GM21717 (cell line): ENCODE data around the gene ACRBP.
"Not testable (repeated sequence)": the region's sequence is repeated elsewhere in the genome, so short reads cannot be mapped to it uniquely, and the experiment has no call there.

Source experiments
- ATAC-seq: cut with Tn5 transposase; IDR thresholded peaks from one replicate; pipeline ENCODE4 v1.9.1; 2021; ENCODE audit warnings: mild to moderate bottlenecking, moderate library complexity; ENCODE audit not compliant: unreplicated experiment

The ACRBP gene

GRCh38 chr12:6618483-6619225 lies 28.6 kb downstream of the ACRBP start:
- no peak for ATAC-seq

DNA sequence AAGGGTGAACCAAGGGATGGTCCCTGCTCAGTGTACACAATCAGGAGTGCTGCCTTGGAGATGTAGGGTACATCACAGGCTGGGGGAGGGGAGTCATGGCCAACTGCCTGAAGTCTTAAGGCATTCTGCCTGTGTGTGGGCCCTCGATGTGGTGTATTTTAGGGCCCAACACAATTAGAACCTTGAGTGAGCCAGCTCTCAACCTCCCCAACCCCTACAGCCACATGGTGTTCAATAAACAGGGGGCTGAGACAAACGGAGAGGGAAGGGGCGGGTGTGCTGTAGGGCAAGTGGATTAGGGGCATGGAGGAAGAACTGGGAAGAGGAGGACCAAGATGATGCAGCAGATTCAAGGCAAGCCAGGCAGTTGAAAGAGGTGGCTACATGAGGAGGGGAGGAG lies 31.4 kb downstream of the ACRBP start:
- ATAC-seq: no peak

GRCh38 chr12:6614513-6615172 lies 32.6 kb downstream of the ACRBP start:
- ATAC-seq: no peak

GRCh38 chr12:6613776-6614512 lies 33.3 kb downstream of the ACRBP start:
- no peak for ATAC-seq

GRCh38 chr12:6613015-6613775 lies 34.0 kb downstream of the ACRBP start:
- ATAC-seq: no peak

GRCh38 chr12:6612652-6613014 lies 34.6 kb downstream of the ACRBP start:
- ATAC-seq: no peak

DNA sequence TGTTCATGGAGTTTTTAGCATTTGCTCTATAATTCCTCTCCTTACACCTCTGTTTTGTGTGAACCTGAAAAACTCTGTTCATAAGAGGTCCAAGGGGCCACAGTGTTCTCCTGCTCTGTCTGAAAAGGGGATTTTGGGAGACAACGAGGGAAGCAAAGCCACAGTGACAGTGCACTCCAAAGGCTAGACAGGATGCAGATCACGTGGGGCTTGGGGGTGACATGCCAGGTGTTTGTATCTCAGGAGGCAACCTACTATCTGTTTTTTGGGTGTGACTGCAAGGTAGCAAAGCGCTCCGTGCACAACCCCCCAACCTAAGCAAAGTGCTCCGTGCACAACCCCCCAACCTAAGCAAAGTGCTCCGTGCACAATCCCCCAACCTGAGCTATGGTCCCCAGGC lies 35.0 kb downstream of the ACRBP start:
- ATAC-seq: no peak

DNA sequence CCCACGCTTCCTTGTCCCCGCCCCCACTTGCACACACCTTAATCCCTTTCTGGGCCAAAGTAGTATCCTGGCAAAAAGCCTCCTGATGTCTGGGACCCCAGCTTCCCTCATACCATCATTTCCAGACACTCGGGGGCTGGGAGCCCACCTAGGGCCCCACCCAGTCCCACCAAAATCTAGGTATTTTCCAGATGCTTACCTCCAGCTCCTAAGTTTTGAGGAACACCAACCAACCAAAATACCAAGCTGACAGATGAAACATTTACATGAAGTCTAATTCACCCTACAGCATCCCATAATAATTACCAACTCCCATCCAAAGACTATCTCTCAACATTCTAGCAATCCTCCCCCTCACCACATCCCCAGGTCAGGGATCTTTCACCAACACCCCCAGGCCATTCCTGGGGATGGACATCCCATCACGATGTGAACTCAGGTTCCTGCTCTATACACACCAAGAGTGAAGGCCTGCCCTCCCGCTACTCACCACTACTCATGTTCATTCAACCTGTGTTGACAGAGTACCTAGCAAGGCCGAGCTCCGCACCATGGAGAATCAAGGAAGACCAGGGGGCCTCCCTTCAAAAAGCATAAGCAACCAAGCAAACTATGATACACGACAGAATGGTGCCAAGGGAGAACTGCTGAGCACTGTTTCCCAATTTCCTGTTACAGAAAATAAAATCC lies 38.5 kb downstream of the ACRBP start:
- no peak for ATAC-seq

GRCh38 chr12:6607751-6608591 lies 39.3 kb downstream of the ACRBP start:
- ATAC-seq: peak; percentile 33

GRCh38 chr12:6606331-6607131 lies 40.7 kb downstream of the ACRBP start:
- no peak for ATAC-seq

DNA sequence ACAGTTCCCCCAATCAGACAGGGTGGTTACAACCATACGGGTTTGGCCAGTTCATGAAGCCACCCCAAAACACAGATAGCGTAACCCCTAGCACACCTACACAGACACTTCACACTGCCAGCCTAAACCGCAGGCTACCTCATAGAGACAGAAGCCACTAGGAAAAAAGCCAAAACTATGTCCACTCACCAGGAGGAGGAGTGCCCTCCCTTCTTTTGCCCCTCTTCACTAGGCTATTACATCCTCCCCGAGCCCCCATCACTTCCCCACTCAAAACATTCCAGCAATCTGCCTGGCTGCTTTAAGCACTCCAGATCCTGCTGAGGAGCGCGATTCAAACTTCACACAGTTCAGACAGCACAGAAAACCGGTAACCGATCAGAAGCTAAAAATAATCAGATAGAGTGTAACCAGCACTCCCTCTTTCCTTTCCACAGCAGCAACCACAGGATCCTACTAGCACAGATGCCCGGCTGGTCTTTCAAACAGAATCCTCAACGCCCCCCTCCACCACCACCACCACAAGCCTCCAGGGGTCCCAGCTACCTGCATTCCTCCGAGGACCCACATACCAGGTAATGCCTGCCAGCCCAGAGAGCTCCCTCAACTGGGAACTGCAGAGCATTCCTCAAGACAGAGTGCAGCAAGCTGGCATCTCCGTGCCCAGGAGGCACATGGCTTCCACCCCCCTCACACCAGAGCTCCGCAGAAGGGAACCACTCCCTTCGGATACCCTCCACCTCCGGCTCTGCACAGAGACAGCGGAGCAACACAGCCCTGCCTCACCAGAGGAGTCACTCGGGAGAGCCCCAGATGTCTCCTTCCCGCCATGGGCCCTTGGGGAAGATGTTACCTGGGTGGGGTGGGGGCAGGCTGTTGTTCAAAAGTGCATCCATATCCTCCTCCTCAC lies 41.6 kb downstream of the ACRBP start:
- ATAC-seq: no peak

DNA sequence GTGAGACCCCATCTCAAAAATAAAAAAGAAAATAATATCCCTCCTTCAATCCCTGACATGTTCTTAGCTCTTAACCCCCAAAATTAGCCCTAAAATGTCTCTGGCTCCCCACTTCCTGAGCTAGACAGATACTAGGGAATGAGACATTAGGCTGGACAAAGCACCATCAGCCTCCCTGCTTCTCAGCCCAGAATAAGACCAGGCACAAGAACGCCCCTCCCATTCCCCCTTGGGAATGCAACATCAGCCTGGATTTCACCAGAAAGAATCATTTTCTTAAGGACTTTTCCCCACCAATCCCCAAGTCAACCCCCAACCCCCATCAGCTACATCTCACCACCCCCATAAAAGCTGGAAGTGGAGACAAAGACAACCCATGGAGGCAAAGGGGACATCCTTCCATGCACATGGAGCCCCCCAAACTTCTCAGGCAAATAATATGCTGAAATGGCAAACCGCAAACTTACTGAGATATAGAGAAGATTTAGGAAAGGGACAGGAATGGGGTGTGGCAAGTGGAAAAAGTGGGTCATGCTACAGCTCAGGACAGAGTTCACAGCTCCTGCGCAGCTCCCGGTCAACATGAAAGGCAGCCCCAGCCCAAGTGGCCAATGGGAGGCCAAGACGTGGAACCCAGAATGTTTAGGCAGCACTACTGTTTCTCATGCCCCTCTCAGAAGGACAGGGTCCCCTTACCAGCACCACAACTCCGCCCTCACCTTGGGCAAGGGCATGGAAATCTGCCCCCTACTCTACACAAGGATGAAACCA lies 42.8 kb downstream of the ACRBP start:
- ATAC-seq: no peak

- ATAC-seq: no peak
These were observed 44.1 kb downstream of the ACRBP start for GRCh38 chr12:6603095-6603567.

GRCh38 chr12:6602526-6602925 lies 44.7 kb downstream of the ACRBP start:
- no peak for ATAC-seq

GRCh38 chr12:6595673-6596072 lies 51.6 kb downstream of the ACRBP start:
- not testable (repeated sequence) for ATAC-seq

DNA sequence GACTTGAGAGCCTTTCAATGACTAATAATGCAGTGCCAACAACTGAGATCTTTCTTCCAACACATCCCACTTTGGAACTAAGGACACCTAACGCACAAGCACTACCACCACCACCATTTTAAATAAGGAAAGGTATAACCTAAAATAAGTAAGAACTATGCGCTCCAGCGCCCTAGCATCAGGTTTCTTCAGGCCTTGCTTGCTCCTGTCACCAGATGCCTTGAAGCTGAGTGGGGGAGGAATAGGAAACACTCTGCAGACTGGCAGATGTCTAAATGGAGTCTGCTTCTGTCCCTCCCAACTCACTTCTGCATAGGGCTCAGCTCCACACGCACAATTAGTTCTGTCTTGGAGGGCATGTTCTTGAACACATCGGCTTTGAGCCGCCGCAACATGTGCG lies 55.1 kb downstream of the ACRBP start:
- no peak for ATAC-seq
